Astrocyte (in vitro differentiated cells and primary cell): ENCODE results near the gene TOX3. TPM values are rescaled to one million over a fixed set of nuclear protein-coding genes. Genes with fewer than 3 reads are reported as not detected.

ENCODE experiments used
- DNase-seq: peaks from one replicate; pipeline ENCODE4 v3.0.0-alpha.2; 2010; ENCODE audit warnings: low read depth
- FAIRE-seq: peaks from 2 replicates; lab custom pipeline; 2011; peaks lifted over from hg19 to GRCh38; lab: Jason Lieb, UNC
- H2AFZ ChIP-seq: 2 replicates; pipeline ENCODE4 v1.6.0; 2012; ENCODE audit warnings: low read depth, low read length, inconsistent platforms
- H3K27ac ChIP-seq: 2 replicates; pipeline ENCODE4 v1.5.1; 2011; ENCODE audit warnings: low read depth, low read length, inconsistent platforms
- H3K27me3 ChIP-seq: 2 replicates; pipeline ENCODE4 v1.6.0; 2011; ENCODE audit warnings: low read length, inconsistent platforms; ENCODE audit not compliant: insufficient read depth
- H3K36me3 ChIP-seq: 2 replicates; pipeline ENCODE4 v1.5.1; 2011; ENCODE audit warnings: low read length, inconsistent platforms; ENCODE audit not compliant: insufficient read depth
- H3K4me1 ChIP-seq: 2 replicates; pipeline ENCODE4 v1.5.1; 2011; ENCODE audit warnings: low read length, inconsistent platforms; ENCODE audit not compliant: insufficient read depth
- H3K4me2 ChIP-seq: 2 replicates; pipeline ENCODE4 v1.6.0; 2012; ENCODE audit warnings: low read length, inconsistent platforms
- H3K4me3 ChIP-seq: 2 replicates; pipeline ENCODE4 v1.5.1; 2011; ENCODE audit warnings: low read depth, mild to moderate bottlenecking, low read length, inconsistent platforms; ENCODE audit not compliant: insufficient read depth
- H3K79me2 ChIP-seq: 2 replicates; pipeline ENCODE4 v1.6.0; 2012; ENCODE audit warnings: mild to moderate bottlenecking, low read length, inconsistent platforms; ENCODE audit not compliant: insufficient read depth
- H3K9ac ChIP-seq: 2 replicates; pipeline ENCODE4 v1.6.0; 2012; ENCODE audit warnings: mild to moderate bottlenecking, low read length, inconsistent platforms
- H3K9me3 ChIP-seq: 2 replicates; pipeline ENCODE4 v1.5.1; 2012; ENCODE audit warnings: low read depth, mild to moderate bottlenecking, low read length, inconsistent platforms; ENCODE audit not compliant: insufficient read depth
- H4K20me1 ChIP-seq: 2 replicates; pipeline ENCODE4 v1.6.0; 2012; ENCODE audit warnings: low read length, inconsistent platforms; ENCODE audit not compliant: insufficient read depth
- H3K27ac Mint-ChIP-seq: one replicate; pipeline ENCODE4 v1.8.0; 2021; ENCODE audit warnings: mild to moderate bottlenecking, mixed read lengths; ENCODE audit not compliant: unreplicated experiment
- H3K27me3 Mint-ChIP-seq: one replicate; pipeline ENCODE4 v1.8.0; 2021; ENCODE audit warnings: low read depth, mixed read lengths; ENCODE audit not compliant: unreplicated experiment
- H3K36me3 Mint-ChIP-seq: one replicate; pipeline ENCODE4 v1.8.0; 2021; ENCODE audit warnings: low read depth, mixed read lengths; ENCODE audit not compliant: unreplicated experiment
- H3K4me1 Mint-ChIP-seq: one replicate; pipeline ENCODE4 v1.8.0; 2021; ENCODE audit warnings: low read depth, mixed read lengths; ENCODE audit not compliant: unreplicated experiment
- H3K4me3 Mint-ChIP-seq: one replicate; pipeline ENCODE4 v1.8.0; 2021; ENCODE audit warnings: mild to moderate bottlenecking, moderate library complexity, mixed read lengths; ENCODE audit not compliant: unreplicated experiment
- H3K9me3 Mint-ChIP-seq: one replicate; pipeline ENCODE4 v1.8.0; 2021; ENCODE audit warnings: mild to moderate bottlenecking, mixed read lengths; ENCODE audit not compliant: unreplicated experiment
- CTCF ChIP-seq: IDR thresholded peaks from 2 replicates; pipeline ENCODE4 v1.5.1; 2011; ENCODE audit warnings: low read depth, mild to moderate bottlenecking, inconsistent platforms, low read length, moderate library complexity; ENCODE audit not compliant: insufficient read depth
- EZH2 ChIP-seq: IDR thresholded peaks from 2 replicates; pipeline ENCODE4 v1.6.1; 2012; ENCODE audit warnings: mild to moderate bottlenecking, low read length, inconsistent platforms; ENCODE audit not compliant: insufficient read depth
- total RNA-seq: library from RNA; stranded (reverse); gene quantifications from 2 replicates; pipeline ENCODE4 v1.2.1, GENCODE V29; 2021

The TOX3 gene
- total RNA-seq, 1 donor from 2014 or later: 2.3 TPM

- FAIRE-seq (no peak), DNase-seq (no peak)
- Histone ChIP-seq H3K27ac (no peak overlapping the region), H3K4me1 (no peaks in the 10 kb centered on the region), H3K36me3 (no peaks in the 10 kb centered on the region), H3K9ac (no peak overlapping the region), H2AFZ (no peak overlapping the region), H3K79me2 (no peaks in the 10 kb centered on the region), H3K9me3 (no peaks in the 10 kb centered on the region), H3K4me3 (no peak overlapping the region), H3K4me2 (no peak overlapping the region), H4K20me1 (no peaks in the 10 kb centered on the region), H3K27me3 (no peaks in the 10 kb centered on the region)
- Mint-ChIP-seq H3K4me1 (peaks cover 5% of the 10 kb centered on the region), H3K27me3 (no peaks in the 10 kb centered on the region), H3K9me3 (peaks cover under 1% of the 10 kb centered on the region), H3K4me3 (no peak overlapping the region), H3K36me3 (no peaks in the 10 kb centered on the region), H3K27ac (no peak overlapping the region)
- TF ChIP-seq EZH2 (no peak), CTCF (no peak)
Observed at GRCh38 chr16:52408191-52408845, 138.6 kb downstream of the TOX3 start.

- Mint-ChIP-seq H3K27me3 (no peaks in the 10 kb centered on the region), H3K36me3 (no peaks in the 10 kb centered on the region), H3K4me1 (peaks cover 5% of the 10 kb centered on the region), H3K4me3 (no peak overlapping the region), H3K9me3 (peaks cover 3% of the 10 kb centered on the region), H3K27ac (no peak overlapping the region)
- no peak overlapping the region for H3K9ac ChIP-seq
- H3K36me3 ChIP-seq: no peaks in the 10 kb centered on the region
- H2AFZ ChIP-seq: no peak overlapping the region
- no peak for DNase-seq
- H3K4me1 ChIP-seq: no peaks in the 10 kb centered on the region
- no peak for TF ChIP-seq CTCF
- no peak for TF ChIP-seq EZH2
- no peak overlapping the region for H3K4me2 ChIP-seq
- no peak overlapping the region for H3K27ac ChIP-seq
- H3K79me2 ChIP-seq: no peaks in the 10 kb centered on the region
- FAIRE-seq: no peak
- H4K20me1 ChIP-seq: no peaks in the 10 kb centered on the region
- H3K27me3 ChIP-seq: no peaks in the 10 kb centered on the region
- H3K4me3 ChIP-seq: no peak overlapping the region
- no peaks in the 10 kb centered on the region for H3K9me3 ChIP-seq
Observed at GRCh38 chr16:52407778-52408177, 139.2 kb downstream of the TOX3 start.

- TF ChIP-seq EZH2: no peak
- TF ChIP-seq CTCF: no peak
- no peaks in the 10 kb centered on the region for H3K9me3 ChIP-seq
- DNase-seq: no peak
- no peaks in the 10 kb centered on the region for H3K27me3 Mint-ChIP-seq
- H2AFZ ChIP-seq: no peak overlapping the region
- no peak overlapping the region for H3K27ac ChIP-seq
- no peak overlapping the region for H3K4me3 ChIP-seq
- H3K36me3 Mint-ChIP-seq: no peaks in the 10 kb centered on the region
- no peak overlapping the region for H3K4me3 Mint-ChIP-seq
- H3K4me1 Mint-ChIP-seq: peaks cover 5% of the 10 kb centered on the region
- H4K20me1 ChIP-seq: no peaks in the 10 kb centered on the region
- H3K36me3 ChIP-seq: no peaks in the 10 kb centered on the region
- no peak overlapping the region for H3K4me2 ChIP-seq
- H3K79me2 ChIP-seq: no peaks in the 10 kb centered on the region
- H3K9me3 Mint-ChIP-seq: peaks cover 3% of the 10 kb centered on the region
- no peak overlapping the region for H3K9ac ChIP-seq
- H3K4me1 ChIP-seq: no peaks in the 10 kb centered on the region
- no peak for FAIRE-seq
- H3K27ac Mint-ChIP-seq: no peak overlapping the region
- H3K27me3 ChIP-seq: no peaks in the 10 kb centered on the region
Observed at GRCh38 chr16:52405441-52405840, 141.5 kb downstream of the TOX3 start.
